Measurements from ENCODE around the gene PSMB11. TPM values are rescaled to one million over a fixed set of nuclear protein-coding genes. Genes with fewer than 3 reads are reported as not detected.

The PSMB11 gene
- total RNA-seq, 2 donors from 2014 or later, result not detected

DNA sequence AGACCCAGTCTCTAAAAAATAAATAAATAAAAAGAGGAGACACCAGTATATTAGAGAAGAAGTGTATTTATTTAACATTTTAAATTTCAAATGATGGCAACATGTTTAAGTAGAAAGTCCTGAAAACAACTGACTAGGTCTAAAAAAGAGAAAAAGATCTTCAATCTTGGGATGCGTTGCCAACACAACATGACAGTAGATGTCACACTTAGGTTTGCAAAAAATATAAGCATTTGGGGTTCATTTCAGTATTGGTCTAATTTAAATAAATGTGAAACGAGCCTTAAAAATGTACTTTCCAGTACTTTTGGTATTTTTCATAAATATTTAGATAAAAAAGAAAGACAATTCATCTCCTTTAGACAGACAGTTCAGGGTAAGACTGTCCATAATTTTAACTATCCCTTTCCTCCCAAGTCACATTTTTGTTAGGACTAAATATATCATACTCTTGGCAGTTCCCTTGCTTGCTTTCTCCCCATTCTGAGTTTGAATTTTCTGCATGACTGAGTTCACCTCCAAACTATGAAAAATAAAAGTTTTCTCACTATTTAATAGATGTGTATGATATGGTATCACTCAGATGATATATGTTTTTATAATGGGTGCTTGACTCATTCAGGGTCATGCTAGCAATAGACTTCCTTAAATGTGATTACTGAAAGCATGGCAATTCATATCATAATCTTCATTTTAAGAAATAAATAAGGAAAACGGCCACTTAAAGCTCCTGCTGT, 36.4 kb upstream of the PSMB11 start:
- ATAC-seq, result no peak
- Histone ChIP-seq H3K9me3 (no peaks in the 10 kb centered on the region), H3K27me3 (no peaks in the 10 kb centered on the region), H3K4me3 (no peak overlapping the region), H3K4me1 (peaks cover 18% of the 10 kb centered on the region), H3K27ac (peak overlapping the region; percentile 79 to 97 (median 94)), H3K36me3 (replicated peaks in 1 of 2; ENCODE audit: insufficient read depth in 1 of 2, low read depth in 2 of 2) (no peaks in the 10 kb centered on the region)
- TF ChIP-seq POLR2A (IDR thresholded peaks at IDR 0.05), result no peak
- TF ChIP-seq, protein P1, sequence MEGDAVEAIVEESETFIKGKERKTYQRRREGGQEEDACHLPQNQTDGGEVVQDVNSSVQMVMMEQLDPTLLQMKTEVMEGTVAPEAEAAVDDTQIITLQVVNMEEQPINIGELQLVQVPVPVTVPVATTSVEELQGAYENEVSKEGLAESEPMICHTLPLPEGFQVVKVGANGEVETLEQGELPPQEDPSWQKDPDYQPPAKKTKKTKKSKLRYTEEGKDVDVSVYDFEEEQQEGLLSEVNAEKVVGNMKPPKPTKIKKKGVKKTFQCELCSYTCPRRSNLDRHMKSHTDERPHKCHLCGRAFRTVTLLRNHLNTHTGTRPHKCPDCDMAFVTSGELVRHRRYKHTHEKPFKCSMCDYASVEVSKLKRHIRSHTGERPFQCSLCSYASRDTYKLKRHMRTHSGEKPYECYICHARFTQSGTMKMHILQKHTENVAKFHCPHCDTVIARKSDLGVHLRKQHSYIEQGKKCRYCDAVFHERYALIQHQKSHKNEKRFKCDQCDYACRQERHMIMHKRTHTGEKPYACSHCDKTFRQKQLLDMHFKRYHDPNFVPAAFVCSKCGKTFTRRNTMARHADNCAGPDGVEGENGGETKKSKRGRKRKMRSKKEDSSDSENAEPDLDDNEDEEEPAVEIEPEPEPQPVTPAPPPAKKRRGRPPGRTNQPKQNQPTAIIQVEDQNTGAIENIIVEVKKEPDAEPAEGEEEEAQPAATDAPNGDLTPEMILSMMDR (IDR thresholded peaks at IDR 0.05), result no peak
- intact Hi-C loops (cut with DNase I), result no loop called here
- WGBS, 2 donors, result 63 to 67% methylated on average over 3 of the region's 3 CpGs
- DNase-seq, result no peak

DNA sequence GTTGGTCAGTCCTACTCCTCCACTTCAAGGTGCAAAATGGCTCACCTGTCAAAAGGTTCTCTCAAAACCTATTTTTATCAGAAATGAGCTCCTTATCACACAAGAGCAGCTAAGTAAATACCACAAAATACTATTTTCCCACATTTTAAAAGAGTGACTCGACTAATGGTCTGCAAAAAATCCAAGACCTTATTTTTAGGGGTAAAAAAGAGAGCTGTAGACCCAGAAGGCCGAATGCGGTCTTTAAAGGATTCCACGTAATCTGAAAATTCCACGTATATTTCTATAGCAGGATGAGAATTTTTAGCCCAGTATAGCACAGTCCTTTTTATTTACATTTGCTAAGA, 35.9 kb upstream of the PSMB11 start:
- no peak for TF ChIP-seq POLR2A (IDR thresholded peaks at IDR 0.05)
- TF ChIP-seq, protein P1 (IDR thresholded peaks at IDR 0.05), result no peak
- no peak for ATAC-seq
- H3K27me3 ChIP-seq, result no peaks in the 10 kb centered on the region
- 16 to 26% methylated on average over 5 of the region's 5 CpGs for WGBS, 2 donors
- DNase-seq, result no peak
- H3K36me3 ChIP-seq (replicated peaks in 1 of 2; ENCODE audit: insufficient read depth in 1 of 2, low read depth in 2 of 2), result no peaks in the 10 kb centered on the region
- H3K9me3 ChIP-seq, result no peaks in the 10 kb centered on the region
- peaks cover 18% of the 10 kb centered on the region for H3K4me1 ChIP-seq
- intact Hi-C loops (cut with DNase I), result no loop called here
- H3K4me3 ChIP-seq, result no peak overlapping the region
- peak overlapping the region; percentile 79 to 97 (median 94) for H3K27ac ChIP-seq

DNA sequence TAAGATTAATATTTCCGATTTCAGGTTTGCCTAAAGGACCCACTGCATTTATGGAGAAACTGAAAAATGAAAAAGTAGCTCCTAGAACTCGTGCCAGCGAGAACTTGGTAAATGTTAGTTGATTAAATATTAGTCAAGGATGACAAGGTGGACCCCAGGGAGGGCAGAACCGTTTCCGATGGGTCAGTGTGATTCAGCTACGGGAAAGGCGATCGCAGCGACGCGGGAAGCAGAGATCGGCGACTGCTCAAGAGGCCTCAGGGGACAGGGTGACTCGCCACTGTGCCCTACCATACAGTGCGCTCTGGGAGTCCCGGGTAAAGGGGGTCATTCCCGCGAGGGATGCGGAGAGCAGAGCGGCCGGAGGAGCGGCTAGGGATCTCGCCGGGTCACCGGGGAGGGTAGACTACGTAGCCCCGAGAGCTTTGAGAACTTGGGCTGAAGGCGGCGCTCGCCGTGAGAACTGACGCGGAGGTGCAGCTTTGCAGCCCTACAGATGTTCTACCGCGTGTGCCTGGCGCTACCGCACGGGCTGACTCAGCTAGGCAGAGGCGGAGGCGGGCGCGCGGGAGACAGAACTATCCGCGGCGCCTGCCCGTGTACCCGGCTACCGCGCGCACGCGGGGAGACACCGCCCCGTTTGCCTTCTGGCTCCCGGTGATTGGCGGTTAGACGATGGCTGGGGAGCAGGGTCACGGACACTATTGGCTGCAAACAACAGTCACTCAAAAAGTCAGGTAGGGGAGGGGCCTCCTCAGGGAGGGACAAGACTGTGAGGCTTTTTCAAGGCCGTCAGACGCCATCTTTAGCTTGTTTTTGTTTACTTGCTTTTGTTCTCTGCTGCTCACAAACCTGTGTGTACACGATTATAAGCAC, 35.2 kb upstream of the PSMB11 start:
- intact Hi-C loops (cut with DNase I), result no loop called here
- peak overlapping the region; percentile 79 to 97 (median 94) for H3K27ac ChIP-seq
- DNase-seq (peak; percentile 96 to 98 (median 96)), ATAC-seq (peak; percentile 97)
- H3K36me3 ChIP-seq (replicated peaks in 1 of 2; ENCODE audit: insufficient read depth in 1 of 2, low read depth in 2 of 2), result no peaks in the 10 kb centered on the region
- TF ChIP-seq POLR2A (IDR thresholded peaks at IDR 0.05), result peak; percentile 72 to 94 (median 92)
- TF ChIP-seq, protein P1 (IDR thresholded peaks at IDR 0.05), result peak in 4 of 7 experiments; percentile 28 to 43 (median 31)
- H3K4me3 ChIP-seq, result peak overlapping the region; percentile 29 to 33
- H3K9me3 ChIP-seq, result no peaks in the 10 kb centered on the region
- 1% methylated on average over 34 to 59 of the region's 62 CpGs for WGBS, 2 donors
- peaks cover 18% of the 10 kb centered on the region for H3K4me1 ChIP-seq
- H3K27me3 ChIP-seq, result no peaks in the 10 kb centered on the region

DNA sequence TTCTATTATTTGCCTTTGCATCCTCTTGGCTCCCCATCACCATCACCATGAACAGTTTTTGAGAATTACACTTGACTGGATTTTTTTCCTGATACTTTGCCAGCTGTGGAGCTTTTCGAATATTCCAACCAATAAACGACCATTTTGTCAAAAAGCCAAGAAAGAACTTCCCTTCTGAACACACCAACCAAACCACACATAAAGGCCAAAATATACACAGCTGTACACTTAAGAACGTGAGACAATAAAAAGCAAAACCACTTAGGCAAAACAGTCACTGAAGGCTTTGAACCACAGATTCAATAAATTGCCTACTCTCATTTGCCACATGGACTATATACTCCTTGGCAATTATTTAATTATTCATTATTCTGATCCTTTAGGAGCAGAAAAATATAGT, 33.2 kb upstream of the PSMB11 start:
- Histone ChIP-seq H3K27ac (peak overlapping the region in 1 of 4 donors; percentile 82), H3K9me3 (no peaks in the 10 kb centered on the region), H3K4me1 (peaks cover 18% of the 10 kb centered on the region), H3K36me3 (replicated peaks in 1 of 2; ENCODE audit: insufficient read depth in 1 of 2, low read depth in 2 of 2) (no peaks in the 10 kb centered on the region), H3K27me3 (no peaks in the 10 kb centered on the region), H3K4me3 (no peak overlapping the region)
- DNase-seq (no peak), ATAC-seq (no peak)
- TF ChIP-seq POLR2A (IDR thresholded peaks at IDR 0.05), result no peak
- TF ChIP-seq, protein P1 (IDR thresholded peaks at IDR 0.05), result no peak
- WGBS, 2 donors, result 30% methylated on average over 3 of the region's 3 CpGs
- intact Hi-C loops (cut with DNase I), result no loop called here
